ENCODE data around the gene RIBC1. TPM values are rescaled to one million over a fixed set of nuclear protein-coding genes. Genes with fewer than 3 reads are reported as not detected.

The RIBC1 gene
- total and polyA plus RNA-seq, 9 of the 15 experiments (the other 6 are each of a cell fraction or from before 2014, with no cell fraction given), result 0.07 to 0.51 (median 0.44) TPM

- TF ChIP-seq, protein P1, sequence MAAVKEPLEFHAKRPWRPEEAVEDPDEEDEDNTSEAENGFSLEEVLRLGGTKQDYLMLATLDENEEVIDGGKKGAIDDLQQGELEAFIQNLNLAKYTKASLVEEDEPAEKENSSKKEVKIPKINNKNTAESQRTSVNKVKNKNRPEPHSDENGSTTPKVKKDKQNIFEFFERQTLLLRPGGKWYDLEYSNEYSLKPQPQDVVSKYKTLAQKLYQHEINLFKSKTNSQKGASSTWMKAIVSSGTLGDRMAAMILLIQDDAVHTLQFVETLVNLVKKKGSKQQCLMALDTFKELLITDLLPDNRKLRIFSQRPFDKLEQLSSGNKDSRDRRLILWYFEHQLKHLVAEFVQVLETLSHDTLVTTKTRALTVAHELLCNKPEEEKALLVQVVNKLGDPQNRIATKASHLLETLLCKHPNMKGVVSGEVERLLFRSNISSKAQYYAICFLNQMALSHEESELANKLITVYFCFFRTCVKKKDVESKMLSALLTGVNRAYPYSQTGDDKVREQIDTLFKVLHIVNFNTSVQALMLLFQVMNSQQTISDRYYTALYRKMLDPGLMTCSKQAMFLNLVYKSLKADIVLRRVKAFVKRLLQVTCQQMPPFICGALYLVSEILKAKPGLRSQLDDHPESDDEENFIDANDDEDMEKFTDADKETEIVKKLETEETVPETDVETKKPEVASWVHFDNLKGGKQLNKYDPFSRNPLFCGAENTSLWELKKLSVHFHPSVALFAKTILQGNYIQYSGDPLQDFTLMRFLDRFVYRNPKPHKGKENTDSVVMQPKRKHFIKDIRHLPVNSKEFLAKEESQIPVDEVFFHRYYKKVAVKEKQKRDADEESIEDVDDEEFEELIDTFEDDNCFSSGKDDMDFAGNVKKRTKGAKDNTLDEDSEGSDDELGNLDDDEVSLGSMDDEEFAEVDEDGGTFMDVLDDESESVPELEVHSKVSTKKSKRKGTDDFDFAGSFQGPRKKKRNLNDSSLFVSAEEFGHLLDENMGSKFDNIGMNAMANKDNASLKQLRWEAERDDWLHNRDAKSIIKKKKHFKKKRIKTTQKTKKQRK (IDR thresholded peaks at IDR 0.05; ENCODE audit: borderline replicate concordance, low read depth, low read length), result no peak
- peak; percentile 39; the same call in 1 of the 2 replicates for TF ChIP-seq EGR1 (conservative IDR thresholded peaks at IDR 0.05)
- no peak for TF ChIP-seq ZNF239 (CRISPR knock-in tag; IDR thresholded peaks at IDR 0.05)
- peak; percentile 83 for TF ChIP-seq VEZF1 (CRISPR knock-in tag; IDR thresholded peaks at IDR 0.05)
- TF ChIP-seq, protein P2, sequence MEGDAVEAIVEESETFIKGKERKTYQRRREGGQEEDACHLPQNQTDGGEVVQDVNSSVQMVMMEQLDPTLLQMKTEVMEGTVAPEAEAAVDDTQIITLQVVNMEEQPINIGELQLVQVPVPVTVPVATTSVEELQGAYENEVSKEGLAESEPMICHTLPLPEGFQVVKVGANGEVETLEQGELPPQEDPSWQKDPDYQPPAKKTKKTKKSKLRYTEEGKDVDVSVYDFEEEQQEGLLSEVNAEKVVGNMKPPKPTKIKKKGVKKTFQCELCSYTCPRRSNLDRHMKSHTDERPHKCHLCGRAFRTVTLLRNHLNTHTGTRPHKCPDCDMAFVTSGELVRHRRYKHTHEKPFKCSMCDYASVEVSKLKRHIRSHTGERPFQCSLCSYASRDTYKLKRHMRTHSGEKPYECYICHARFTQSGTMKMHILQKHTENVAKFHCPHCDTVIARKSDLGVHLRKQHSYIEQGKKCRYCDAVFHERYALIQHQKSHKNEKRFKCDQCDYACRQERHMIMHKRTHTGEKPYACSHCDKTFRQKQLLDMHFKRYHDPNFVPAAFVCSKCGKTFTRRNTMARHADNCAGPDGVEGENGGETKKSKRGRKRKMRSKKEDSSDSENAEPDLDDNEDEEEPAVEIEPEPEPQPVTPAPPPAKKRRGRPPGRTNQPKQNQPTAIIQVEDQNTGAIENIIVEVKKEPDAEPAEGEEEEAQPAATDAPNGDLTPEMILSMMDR (IDR thresholded peaks at IDR 0.05 in 2 of 3, conservative IDR thresholded peaks at IDR 0.05 in 1 of 3; ENCODE audit: insufficient read depth in 2 of 3, low read depth in 1 of 3, low read length in 3 of 3), result no peak
- TF ChIP-seq MLLT1 (IDR thresholded peaks at IDR 0.05), result no peak
- TF ChIP-seq RBBP5 (IDR thresholded peaks at IDR 0.05; ENCODE audit: borderline replicate concordance, insufficient read depth, low read length, poor library complexity, severe bottlenecking), result peak; percentile 64
- TF ChIP-seq NFIX (CRISPR knock-in tag; IDR thresholded peaks at IDR 0.05; ENCODE audit: low read depth), result no peak
- no peak for TF ChIP-seq HNRNPK (IDR thresholded peaks at IDR 0.05; ENCODE audit: low read depth, low read length, poor library complexity, severe bottlenecking)
- no peak for TF ChIP-seq ETS1 (conservative IDR thresholded peaks at IDR 0.05; ENCODE audit: control insufficient read depth, low read depth, low read length)
- TF ChIP-seq GATAD2A (IDR thresholded peaks at IDR 0.05), result no peak
- TF ChIP-seq MTF1 (CRISPR knock-in tag; IDR thresholded peaks at IDR 0.05; ENCODE audit: borderline replicate concordance), result no peak
- TF ChIP-seq HBP1 (CRISPR knock-in tag; IDR thresholded peaks at IDR 0.05), result no peak
- no peak for TF ChIP-seq ZNF253 (CRISPR knock-in tag; conservative IDR thresholded peaks at IDR 0.05)
These were observed 11.3 kb downstream of the RIBC1 start, which contains the start of gene HSD17B10 (continued) for GRCh38 chrX:53433651-53434639.
